ENCODE data around the gene ITGB3.
"Not testable (repeated sequence)": the region's sequence is repeated elsewhere in the genome, so short reads cannot be mapped to it uniquely, and the experiment has no call there.

The ITGB3 gene

DNA sequence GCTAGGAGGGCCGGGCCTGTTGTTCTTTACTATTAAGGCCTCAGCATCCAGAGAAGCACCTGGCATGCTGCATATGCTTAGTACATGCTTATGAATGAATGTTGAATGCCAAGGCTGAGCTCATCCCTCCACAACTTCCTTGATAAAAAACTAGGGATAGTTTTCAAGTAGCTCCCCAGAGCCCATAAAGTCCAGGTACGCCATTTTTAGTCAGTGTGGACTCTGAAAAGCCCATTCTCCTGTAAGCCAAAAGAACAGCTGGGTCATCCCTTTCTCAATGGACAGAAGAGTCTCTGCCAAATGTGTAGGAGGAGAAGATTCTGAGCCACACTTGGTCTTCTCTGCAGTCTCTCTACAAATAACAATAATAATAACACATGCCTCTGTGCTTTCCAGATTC is 8.9 kb upstream of the ITGB3 start:
- no peak for DNase-seq (ENCODE audit: low read depth in 2 of 2)

- no peak for DNase-seq (ENCODE audit: low read depth in 2 of 2)
Measured at GRCh38 chr17:47246120-47246519, 7.5 kb upstream of the ITGB3 start.

GRCh38 chr17:47250855-47251254 is 2.8 kb upstream of the ITGB3 start:
- no peak for DNase-seq (ENCODE audit: low read depth in 2 of 2)

DNA sequence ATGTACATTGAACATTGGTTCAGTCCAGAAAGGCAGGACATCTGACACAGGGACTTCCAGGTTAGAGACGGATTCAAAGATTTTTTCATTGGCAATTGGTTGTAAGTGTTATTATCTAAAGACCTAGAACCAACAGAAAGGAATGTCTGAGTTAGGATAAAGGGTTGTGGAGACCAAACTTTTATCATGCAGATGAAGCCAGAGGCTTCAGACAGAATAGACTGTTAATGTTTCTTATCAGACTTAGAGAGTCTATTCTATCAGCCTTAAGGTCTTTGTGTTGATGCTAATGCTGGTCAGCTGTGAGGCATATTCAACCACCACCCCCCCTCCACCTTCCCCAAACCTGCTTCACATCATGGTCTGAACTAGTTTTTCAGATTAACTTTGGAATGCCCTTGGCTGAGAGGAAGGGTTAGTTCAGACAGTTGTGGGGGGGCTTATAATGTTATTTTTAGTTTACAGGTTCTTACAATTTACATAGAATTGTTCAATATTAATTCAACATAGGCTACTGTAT is 2.1 kb upstream of the ITGB3 start:
- DNase-seq (ENCODE audit: low read depth in 2 of 2): no peak

- no peak for DNase-seq (ENCODE audit: low read depth in 2 of 2)
Measured at GRCh38 chr17:47252209-47252608, 1.4 kb upstream of the ITGB3 start.

DNA sequence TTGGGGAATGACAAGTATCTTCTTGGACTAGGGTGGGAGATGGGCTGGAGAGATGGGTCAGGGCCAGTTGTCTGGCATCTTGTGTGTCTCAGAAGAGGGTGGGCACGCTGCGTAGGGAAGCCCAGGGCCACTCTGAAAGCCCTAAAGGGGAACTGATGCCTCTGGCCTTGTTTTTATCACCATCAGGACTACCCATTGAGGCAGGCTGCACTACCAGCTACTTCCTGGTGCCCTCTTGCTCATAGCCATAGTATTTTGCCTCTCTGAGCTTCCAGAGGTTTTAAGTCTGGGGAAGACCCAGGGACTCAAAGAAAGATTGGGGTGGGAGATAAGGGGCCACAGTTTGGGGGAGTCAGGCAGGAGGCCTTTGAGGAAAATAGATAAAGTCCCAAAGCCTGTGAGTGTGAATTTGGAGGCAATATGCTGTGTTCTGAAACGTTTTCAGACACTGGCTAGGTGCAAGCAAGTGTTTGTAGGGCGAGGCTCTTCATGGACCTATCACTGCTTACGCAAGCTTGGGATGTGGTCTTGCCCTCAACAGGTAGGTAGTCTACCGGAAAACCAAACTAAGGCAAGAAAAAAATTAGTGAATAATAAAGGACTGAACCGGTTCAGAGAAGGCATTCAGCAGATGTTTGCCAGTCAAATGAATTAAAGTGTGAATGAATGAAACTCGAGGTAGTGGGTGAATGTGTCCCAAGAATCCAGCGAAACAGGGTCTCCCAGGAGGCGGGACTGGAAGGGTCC is 688 bp upstream of the ITGB3 start:
- no peak for DNase-seq (ENCODE audit: low read depth in 2 of 2)

DNA sequence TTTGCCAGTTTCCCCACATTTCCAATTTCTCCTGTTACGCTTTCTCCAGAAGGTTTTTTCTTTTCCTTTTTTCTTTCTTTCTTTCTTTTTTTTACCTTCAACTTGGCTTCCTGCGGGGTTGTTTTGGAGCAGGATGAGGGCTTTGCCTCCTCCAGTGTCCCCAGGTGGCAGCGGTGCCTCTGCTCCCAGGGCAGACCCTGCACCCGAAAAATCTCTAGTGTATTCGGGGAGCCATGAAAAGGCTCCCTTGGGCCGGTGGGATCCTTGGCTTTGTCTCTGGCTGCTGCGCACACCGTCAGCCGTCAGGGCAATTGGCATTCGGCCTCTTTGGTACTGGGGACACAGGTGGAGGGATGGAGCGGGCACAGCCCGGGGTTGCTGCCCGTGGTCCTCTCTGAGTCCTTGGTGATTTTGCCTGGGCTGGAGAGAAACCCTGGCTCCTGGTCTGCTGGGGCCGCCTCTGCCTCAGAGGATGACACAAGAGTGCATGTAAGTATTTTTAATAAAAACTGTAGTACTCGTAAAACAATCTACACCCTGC is 846 bp downstream of the ITGB3 start:
- DNase-seq (ENCODE audit: low read depth in 2 of 2): no peak

DNA sequence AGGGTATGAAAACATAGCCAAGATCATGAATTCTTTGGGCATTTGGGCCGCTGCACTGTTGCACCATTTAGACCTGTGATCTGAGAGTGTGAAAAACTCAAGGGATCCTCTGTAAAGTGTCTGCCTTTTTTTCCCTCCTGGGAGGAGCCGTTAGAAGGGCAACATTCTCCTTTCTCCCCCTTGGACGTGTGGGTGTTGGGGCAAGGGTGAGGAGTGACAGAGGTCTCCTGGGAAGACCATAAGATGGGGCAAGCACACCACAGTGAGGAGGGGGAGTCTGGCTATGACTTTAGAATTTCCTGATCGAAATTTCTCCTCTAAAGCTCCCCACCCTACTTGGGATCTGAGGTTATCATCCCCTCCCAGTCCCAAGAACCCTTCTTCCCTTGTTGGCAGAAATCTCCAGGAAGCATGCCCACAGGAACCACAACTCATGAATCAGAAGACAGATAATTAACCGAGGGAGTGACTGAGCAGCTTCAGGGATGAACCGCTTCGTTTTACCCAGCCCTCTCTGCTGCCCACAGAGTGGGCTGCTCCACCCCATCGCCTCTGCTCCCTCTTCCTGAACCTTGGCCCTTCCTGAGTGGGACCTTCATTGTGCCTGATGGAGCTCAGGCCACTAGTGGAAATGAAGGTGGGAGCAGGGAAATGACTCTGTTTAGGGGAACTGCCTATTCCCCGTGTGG is 4.2 kb downstream of the ITGB3 start:
- no peak for DNase-seq (ENCODE audit: low read depth in 2 of 2)

DNA sequence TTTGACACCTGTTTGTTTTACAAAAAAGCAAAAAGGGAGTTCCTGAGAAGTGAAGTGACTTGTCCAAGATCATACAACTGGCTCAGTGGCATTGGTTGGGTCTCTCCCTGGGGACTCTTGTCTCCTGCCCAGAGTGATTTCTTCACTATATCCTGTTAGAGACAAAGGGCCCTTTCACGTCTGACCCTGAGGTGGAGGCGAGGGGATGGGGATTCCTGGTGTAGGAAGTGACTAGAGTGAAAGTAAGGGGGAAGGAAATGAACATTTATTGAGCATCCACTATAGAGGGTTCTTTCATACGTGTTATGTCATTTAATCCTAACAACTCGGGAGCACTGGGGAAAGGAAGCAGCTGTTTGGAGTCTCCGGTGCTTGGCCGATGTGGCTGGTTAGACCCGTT is 9.0 kb downstream of the ITGB3 start:
- no peak for DNase-seq (ENCODE audit: low read depth in 2 of 2)

GRCh38 chr17:47264166-47264565 is 10.5 kb downstream of the ITGB3 start:
- DNase-seq (ENCODE audit: low read depth in 2 of 2): no peak

- no peak for DNase-seq (ENCODE audit: low read depth in 2 of 2)
Measured at GRCh38 chr17:47265983-47266541, 12.4 kb downstream of the ITGB3 start.

DNA sequence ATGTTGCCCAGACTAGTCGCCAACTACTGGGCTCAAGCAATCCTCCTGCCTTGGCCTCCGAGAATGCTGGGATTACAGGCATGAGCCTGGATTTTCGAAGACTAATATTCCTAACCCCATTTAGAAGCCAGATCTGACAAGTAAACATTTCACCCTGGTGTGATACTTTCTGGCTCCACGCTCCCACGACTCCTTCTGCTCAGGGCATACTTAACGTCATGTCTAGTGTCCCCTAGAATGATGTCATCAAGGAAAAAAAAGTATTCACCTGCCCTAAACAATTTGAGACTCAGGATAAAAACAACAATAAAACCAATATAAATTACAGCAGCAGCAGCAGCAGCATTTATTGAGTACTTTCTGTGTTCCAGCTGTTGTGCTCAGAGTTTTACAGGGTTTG is 13.2 kb downstream of the ITGB3 start:
- DNase-seq (ENCODE audit: low read depth in 2 of 2): no peak

DNA sequence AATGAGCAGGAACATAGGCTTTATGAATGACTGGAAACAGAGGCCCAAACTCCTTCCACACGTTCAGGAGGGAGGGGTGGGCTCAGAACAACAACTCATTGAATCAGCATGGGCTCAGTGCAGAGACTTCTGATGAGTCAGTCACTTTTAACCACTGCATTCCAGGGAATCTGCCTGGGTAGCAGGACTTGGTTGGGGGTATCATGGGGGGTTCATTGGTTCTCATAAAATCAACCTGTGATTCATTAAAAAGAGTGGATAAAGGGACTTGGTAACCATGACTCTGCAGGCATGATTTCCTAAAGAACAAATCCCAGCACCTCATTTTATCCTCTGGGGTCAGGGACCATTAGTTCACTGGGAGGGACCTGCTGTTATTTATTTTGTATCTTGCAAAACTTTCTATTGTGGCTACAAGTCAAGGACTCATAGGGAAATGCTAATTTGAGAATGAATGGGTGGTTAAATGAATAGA is 13.8 kb downstream of the ITGB3 start:
- no peak for DNase-seq (ENCODE audit: low read depth in 2 of 2)

GRCh38 chr17:47268964-47269363 is 15.3 kb downstream of the ITGB3 start:
- not testable (repeated sequence) for DNase-seq (ENCODE audit: low read depth in 2 of 2)

DNA sequence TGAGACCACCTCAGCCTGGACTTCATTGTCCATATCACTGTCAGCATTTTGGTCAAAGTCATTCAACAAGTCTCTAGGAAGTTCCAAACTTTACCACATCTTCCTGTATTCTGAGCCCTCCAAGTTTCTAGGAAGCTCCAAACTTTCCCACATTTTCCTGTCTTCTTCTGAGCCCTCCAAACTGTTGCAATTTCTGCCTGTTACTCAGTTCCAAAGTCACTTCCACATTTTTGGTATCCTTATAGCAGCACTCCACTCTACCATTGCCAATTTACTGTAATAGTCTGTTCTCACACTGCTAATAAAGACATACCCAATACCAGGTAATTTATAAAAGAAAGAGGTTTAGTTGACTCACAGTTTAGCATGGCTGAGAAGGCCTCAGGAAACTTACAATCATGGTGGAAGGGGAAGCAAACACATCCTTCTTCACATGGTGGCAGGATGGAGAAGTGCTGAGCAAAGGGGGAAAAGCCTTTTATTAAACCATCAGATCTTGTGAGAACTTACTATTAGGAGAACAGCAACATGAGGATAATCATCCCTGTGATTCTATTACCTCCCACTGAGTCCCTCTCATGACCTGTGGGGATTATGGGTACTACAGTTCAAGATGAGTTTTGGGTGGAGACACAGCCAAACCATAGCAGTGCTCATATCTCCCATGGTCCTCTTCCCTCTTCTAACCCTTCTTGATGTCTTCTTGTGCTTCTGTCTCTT is 16.1 kb downstream of the ITGB3 start:
- DNase-seq (ENCODE audit: low read depth in 2 of 2): not testable (repeated sequence)

DNA sequence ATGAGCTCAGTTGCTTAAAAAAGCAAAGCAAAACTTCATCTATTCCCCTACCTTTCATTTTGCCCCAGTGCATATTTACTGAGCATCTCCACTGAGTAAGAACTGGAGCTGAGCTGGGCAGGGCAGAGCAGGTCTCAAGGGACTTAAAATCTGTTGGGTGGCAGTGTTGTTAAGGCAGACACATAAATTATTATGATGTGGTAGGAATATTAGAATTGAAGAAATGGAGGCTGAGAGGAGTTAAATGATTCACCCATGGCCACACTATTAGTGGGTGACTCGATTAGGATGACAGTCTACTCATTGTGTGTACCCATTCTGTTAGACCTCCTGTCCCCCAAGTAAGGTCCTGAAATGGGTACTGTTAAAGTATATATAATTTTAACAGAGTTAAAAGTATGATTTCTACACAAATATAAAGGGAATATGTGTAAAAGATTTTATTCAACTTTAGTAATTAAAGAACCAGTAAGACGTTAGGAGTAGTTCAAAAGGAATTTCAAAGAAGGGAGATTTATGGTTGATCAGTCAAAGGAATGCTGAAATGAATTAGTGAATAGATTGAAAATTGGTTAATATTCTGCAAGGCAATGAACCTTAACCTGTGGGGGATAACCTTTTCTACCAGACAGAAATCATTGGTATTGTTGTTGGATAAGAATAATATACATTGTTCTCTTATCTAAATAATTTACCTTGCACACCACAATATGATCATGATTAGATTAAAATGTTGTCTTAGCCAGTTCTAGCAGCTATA is 17.5 kb downstream of the ITGB3 start:
- DNase-seq (ENCODE audit: low read depth in 2 of 2): no peak

DNA sequence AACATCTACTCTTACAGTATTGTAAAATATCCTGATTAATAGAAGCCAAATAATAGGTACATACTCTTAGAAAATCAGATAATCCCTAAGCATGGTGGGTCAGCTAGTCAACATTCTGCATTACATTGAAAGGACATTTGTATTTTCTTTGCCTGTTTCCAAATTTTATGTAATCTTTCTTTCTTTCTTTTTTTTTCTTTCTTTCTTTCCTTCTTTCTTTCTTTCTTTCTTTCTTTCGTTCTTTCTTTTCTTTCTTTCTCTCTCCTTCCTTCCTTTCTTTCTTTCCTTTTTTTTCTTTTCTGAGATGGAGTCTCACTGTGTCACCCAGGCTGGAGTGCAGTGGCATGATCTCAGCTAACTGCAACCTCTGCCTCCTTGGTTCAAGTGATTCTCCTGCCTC is 18.9 kb downstream of the ITGB3 start:
- DNase-seq (ENCODE audit: low read depth in 2 of 2): no peak

- DNase-seq (ENCODE audit: low read depth in 2 of 2): no peak
Measured at GRCh38 chr17:47273245-47273644, 19.6 kb downstream of the ITGB3 start.

DNA sequence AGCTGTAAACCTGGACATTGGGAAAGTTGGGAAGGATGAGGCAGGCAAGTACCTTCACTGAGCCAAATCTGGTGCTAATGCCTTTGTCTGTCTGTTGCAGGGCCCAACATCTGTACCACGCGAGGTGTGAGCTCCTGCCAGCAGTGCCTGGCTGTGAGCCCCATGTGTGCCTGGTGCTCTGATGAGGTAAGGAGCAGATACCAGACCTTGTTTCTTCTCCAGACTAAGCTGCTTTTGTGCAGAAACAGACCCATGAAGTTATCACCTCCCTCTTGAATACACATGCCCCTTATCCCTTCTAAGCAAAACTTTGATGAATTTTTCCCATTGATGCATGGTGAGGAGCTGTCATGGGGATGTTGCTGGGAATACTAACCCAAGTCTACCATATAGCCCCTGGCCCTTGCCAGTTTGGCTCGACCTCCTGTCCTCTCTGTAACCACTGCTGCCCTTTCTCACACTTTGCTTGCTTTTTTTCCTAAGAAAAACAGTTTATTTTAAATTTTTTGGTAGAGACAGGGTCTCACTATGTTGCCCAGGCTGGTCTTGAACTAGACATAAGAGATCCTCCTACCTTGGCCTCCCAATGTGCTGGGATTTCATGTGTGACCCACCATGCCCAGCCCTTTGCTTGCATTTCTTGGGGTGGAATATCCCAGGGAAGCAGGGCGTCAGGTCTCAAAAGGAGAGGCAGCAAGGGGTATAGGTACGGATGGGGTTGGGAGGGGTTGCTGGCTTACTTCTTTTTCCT is 20.9 kb downstream of the ITGB3 start:
- DNase-seq (ENCODE audit: low read depth in 2 of 2): no peak

DNA sequence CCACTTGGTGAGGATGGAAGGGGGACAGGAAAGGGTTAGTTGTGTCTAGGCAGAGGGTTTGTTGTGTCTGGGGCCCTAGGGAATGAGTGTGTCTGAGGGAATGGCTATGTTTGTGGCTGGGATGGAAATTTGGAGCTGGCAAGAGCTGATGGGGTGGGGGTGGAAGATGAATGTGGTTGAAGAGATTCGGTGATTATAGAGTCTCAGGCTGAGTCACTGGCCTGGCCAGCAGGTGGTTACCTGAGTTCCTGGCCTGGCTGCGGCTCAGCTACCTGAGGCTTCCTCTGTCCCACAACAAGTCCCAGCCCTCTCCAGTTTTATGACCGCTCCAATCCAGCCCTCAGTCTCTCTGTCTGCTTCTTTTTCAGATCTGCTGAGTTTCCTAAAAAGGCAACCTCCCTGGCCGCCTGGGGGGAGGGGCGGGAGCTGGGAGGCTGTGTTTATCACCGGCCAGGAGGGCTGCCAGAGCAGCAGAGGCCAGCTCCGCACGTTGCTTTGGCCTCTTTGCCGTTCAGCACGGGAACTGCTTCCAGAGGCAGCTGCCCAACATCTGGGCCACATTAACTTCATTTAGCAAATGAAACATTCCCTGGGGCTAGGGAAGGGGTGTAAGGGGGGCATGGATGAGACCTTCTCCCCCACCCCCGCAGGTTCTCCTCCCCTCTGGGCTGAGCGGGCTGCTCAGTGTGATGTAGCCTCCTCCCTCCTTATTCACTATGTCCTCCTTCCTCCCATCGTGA is 21.8 kb downstream of the ITGB3 start:
- no peak for DNase-seq (ENCODE audit: low read depth in 2 of 2)
